ENCODE results near the gene SNCG.
"Not testable (repeated sequence)": the region's sequence is repeated elsewhere in the genome, so short reads cannot be mapped to it uniquely, and the experiment has no call there.

Gene SNCG

DNA sequence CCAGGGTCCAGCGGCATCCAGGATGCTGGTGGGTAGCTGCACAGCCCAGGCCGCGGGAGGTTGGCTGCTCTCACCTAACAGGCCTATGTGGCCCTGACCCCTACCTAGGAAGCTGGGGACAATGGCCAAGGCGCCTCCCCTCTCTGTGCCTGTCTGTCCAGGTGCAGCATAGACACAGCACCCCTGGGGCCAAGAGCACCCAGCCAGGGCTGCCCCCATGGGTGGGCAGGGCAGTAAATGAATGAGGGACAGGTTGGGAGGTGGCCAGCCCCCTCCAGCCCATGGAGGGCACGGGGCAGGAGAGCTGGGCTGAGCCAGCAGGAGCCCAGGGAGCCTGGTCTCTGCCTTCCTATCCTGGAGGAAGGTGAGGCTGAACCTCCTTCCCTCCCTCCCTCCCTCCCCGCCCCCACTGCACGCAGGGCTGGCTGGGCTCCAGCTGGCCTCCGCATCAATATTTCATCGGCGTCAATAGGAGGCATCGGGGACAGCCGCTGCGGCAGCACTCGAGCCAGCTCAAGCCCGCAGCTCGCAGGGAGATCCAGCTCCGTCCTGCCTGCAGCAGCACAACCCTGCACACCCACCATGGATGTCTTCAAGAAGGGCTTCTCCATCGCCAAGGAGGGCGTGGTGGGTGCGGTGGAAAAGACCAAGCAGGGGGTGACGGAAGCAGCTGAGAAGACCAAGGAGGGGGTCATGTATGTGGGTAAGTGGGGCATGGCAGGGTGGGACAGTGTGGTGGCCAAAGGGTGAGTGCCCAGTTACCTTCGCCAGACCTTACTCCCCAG lies at the start of gene SNCG:
SNCG (plus strand) TSS at position 484 of the 785 bp plus-strand sequence; CDS start at position 583, 99 bp downstream.
- no peak for DNase-seq (ENCODE audit: low read depth in 2 of 2)

DNA sequence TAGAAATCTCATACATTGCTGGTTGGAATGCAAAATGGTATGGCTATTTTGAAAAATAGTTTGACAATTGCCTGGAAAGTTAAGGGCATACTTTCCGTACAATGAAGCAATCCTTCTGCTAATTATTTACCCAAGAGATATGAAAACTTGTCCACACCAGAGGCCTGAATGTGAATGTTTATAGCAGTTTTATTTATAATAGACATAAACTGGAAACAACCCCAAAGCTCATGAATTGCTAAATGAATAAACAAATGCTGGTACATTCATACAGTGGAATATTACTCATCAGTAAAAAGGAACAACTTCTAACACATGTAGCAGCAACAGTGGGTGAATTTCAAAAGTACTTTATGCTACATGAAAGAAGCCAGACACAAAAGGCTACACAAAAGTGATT lies 43.7 kb upstream of the SNCG start:
- no peak for DNase-seq (ENCODE audit: low read depth in 2 of 2)

DNA sequence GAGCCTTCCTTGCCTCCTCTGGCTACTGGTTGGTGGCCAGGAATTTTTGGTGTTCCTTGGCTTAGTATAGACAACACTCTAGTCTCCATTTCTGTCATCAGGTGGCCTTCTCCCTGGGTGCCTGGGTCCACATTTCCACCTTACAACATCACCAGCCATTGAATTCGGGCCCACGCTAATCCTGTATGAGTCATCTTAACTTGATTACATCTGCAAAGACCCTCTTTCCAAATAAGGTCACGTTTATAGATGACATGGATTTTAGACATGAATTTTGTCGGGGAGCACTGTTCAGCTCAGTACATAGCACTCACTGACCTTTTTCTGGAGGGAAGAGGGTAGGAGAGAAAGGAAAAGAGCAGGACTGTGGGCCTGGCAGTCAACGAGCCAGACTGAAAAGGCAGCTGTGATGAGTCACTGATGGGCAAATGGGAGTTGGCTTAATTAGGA lies 40.4 kb upstream of the SNCG start:
- DNase-seq (ENCODE audit: low read depth in 2 of 2), result no peak

DNA sequence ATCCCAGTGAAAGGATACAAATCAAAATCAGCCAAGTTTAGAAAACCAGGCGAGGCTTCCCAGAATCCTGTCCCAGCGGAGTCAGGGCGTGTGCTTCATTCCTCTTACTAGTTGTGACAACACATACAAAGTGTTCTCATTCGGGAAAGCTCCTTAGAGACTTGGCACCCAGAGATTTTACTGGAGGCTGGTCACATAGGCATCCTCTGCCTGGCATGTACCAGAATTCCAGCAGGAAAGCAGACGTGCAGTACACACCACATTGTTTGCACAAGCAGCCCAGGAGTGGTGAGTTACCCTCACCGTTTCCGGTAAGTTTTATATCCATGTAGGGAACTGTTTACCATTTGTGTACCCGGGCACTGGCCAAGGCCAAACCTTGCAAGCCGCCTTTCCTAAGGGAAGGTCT lies 35.8 kb upstream of the SNCG start:
- DNase-seq (ENCODE audit: low read depth in 2 of 2), result no peak

DNA sequence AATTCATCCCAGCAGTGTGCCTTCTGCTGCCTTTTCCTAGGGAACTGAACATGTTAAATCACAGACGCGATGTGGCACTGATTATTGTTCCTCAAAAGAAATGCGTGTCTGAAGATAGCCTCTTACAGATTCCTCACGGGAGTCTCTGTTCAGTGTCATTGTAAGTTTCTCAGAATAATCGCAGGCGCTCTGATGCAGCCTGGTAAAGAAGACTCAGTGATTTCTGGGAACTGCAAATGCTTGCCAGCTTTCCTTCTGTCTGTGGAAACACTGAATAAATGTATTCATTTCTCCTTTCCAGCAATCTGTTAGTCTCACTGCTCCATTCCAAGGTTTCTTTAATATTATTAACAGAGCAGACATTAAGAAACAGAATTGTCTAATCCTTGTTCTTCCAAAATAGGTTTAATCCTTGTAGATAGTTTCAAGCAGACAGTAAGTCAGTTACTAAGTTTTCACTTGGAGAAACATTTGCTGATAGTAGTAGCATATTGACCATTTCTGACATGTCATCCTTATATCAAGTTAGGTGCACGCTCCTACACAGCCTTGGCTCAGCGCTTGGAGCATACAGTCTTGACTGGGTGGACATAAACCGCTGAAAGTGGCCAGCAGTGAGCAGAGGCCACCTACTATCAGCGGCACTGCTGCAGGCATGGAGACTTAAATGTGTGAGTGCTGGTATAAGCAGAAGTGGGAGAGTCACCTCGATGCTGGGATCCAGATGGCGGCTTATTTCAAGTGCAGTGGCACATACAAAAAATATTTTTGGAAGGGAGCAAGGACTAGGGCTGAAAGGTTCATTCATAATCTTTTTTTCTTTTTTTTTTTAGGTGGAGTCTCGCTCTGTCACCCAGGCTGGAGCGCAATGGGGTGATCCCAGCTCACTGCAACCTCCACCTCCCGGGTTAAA lies 28.7 kb upstream of the SNCG start:
- DNase-seq (ENCODE audit: low read depth in 2 of 2), result no peak

DNA sequence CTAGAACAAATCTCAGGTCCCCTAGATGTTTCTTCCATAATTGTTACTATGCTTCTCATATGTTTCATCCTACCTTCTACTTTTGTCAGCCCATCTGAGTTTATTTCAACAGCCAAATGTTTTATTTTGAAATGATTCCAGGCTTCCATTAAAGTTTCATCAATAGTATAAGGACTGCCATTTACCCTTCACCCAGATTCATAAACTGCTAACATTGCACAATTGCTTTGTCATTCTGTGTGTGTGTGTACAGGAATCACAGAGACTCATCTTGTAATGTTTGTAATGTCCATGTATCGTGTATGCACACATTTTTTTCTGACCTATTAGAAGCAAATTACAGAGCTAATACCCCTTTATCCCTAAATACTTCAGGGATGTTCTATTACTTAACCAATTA lies 26.5 kb upstream of the SNCG start:
- no peak for DNase-seq (ENCODE audit: low read depth in 2 of 2)

DNA sequence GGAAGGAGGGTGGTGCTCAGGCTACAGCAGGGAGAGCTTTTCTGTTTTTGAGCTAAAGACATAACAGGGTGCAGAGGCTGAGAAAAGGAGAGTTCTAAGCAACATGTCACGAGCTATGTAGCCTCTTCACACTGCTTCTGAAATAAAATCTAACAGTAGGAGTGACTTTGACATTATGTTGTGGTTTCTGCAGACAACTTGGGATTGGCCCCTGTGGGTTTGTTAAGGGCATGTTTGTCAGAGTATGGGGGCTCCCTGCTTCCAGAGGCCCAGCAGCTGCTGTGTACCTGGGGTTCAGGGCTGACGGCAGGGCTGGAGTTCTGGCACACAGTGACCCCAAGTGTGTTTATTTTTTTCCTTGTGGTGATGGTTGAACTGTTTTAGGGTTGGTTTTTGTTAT lies 25.7 kb upstream of the SNCG start:
- DNase-seq (ENCODE audit: low read depth in 2 of 2), result no peak

DNA sequence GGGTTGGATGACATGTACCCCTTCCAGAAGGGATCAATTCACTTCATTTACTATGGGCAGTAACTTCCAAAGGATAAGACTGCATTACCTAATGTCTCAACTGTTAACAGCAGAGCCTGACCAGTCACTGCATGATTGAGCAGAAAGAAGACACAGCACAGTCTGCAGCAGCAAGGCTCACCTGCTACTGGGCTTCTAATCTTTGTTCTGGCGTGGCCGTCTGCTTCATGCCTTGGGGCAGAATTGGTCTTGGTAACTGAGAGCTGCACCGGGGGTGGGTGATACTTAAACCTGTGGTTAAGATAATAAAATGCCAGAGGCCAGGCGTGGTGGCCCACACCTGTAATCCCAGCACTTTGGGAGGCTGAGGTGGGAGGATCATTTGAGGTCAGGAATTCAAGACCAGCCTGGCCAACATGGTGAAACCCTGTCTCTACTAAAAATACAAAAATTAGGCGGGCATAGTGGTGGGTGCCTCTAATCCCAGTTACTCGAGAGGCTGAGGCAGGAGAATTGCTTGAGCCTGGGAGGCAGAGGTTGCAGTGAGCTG lies 24.2 kb upstream of the SNCG start:
- not testable (repeated sequence) for DNase-seq (ENCODE audit: low read depth in 2 of 2)

DNA sequence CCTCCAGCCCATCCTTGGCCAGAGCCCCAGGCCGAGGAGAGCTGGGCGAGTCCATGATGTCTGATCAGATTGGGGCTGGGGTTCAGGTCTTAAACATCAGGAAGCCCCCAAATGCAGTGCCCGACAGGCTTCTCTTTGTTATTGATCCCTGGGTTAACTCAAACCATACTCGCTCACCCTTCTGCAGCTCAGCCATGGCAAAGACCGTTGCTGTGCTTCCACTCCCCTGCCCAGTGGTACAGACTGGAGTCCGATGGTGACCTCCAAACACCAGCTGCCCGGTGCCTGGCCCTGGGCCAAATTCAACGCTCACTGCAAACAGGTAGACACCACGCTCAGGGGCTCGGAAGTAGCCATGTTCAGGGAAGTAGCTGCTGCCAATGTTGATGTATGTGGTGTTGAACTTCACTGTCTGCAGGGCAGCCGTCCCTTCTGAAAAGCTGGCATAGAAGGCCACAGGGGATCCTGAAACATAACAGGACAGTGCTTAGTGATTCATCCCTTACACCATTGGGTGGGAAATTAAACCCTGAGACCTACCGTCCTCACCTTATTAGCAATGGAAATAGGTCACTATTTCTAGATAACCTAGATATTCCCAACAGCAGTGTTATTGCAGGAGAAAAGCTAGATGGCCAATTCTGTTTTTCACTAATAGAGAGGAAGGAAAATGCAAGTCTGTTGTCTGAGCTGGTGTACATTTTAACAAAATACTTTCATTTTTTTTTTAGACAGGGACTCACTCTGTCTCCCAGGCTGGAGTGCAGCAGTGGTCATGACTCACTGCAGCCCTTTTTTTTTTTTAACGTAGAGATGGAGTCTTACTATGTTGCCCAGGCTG lies 21.5 kb upstream of the SNCG start:
- no peak for DNase-seq (ENCODE audit: low read depth in 2 of 2)

DNA sequence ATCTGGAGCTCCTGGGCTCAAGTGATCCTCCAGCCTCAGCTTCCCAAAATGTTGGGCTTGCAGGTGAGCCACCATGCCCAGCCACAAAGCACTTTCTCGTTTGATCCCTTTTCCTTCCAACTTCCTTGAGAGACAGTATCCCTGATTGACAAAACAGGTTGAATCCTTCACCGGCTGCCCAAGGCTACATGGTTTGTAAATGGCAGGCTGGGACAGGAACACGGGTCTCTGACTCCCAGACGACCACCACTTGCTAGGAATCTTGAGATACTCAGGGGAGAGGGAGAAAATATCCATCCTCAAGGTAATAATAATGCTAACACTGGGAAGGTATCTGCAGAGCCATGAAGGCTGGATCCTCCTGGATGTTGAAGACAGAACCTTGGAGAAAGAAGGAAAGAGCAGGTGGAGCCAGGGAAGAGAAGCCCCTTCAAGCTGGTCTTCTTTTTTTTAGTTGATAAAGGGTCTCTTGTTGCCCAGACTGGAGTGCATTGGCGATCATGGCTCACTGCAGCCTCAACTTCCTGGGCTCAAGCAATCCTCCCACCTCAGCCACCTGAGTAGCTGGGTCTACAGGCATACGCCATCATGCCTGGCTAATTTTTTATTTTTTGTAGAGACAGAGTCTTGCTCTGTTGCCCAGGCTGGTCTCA lies 20.8 kb upstream of the SNCG start:
- DNase-seq (ENCODE audit: low read depth in 2 of 2), result no peak

DNA sequence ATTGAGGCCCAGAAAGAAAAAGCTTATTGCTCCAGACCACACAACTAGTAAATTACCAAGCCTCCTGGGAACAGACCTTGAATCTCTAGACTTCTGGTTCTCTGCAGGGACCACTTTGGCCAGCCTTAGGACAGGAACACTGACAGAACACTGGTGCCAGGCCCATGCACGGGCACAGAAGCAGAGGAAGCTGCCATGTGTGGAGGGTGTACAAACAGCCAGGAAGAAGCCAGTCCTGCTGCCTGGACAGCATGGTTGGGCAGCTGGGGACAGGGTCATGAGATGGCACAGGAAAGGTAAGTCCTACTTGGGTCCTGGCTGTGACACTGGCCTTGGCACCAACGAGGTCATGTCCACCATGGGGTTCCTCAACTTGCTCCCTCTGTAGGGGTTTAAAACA lies 20.1 kb upstream of the SNCG start:
- DNase-seq (ENCODE audit: low read depth in 2 of 2), result no peak

DNA sequence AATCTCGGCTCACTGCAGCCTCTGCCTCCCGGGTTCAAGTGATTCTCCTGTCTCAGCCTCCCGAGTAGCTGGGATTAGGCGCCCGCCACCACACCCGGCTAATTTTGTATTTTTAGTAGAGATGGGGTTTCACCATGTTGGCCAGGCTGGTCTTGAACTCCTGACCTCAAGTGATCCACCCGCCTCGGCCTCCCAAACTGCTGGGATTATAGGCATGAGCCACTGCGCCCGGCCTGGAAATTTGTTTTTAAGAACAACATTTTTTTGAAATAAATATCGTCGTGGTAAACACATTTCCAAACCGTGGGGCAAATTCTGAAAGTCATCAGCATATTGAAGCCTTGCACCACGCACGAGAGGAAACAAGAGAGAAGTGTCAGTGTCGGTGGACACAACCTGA lies 18.3 kb upstream of the SNCG start:
- not testable (repeated sequence) for DNase-seq (ENCODE audit: low read depth in 2 of 2)

DNA sequence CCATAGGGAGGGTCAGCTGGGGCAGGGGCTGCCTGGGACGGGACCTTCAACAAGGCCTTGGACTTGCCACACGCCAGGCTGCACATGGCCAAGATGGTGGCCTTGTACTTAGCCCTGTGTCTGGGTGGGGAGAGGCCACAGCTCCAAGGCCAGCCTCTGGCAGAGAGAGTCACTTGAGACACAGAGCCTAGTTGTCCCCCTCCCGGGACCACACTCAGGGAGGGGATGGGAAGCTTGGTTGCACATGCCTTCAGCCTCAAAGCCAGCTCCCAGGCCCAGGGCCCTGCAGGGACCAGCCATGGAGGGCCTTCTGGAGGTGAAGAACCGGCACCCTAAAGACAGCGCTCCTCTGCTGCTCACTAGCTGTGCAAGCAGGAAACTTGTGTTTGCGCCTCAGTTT lies 17.7 kb upstream of the SNCG start:
- DNase-seq (ENCODE audit: low read depth in 2 of 2), result no peak

DNA sequence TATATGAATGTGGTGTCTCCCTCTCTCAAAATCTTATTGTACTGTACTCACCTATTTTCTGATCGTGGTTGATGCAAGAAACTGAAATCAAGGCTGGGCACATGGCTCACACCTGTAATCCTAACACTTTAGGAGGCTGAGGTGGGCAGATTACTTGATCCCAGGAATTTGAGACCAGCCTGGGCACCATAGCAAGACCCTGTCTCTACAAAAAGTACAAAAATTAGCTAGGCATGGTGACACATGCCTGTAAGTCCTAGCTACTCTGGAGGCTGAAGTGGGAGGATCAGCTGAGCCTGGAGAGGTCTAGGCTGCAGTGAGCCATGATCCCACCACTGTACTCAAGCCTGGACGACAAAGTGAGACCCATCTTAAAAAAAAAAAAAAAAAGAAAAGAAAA lies 17.0 kb upstream of the SNCG start:
- no peak for DNase-seq (ENCODE audit: low read depth in 2 of 2)

DNA sequence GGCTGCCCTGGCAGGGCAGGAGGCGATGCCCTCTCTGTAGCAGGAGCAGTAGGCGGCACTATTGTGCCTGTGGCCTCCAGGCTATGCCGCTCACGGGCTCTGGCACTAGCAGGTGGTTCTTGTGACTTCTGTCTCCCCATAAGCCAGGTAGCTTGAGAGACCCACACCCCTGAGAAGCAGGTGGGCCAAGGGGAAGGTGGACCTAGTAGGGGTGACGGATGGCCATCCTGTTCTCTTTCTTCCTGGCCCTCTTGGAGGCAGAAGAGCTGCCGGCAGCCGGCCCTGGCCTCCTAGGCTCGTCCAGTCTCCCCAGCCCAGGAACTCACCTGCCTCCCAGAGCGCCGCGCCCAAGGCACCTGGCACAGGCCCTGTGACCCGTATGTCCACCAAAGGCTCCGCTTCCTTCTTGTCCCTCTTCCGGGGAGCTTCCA lies 16.4 kb upstream of the SNCG start:
- no peak for DNase-seq (ENCODE audit: low read depth in 2 of 2)

DNA sequence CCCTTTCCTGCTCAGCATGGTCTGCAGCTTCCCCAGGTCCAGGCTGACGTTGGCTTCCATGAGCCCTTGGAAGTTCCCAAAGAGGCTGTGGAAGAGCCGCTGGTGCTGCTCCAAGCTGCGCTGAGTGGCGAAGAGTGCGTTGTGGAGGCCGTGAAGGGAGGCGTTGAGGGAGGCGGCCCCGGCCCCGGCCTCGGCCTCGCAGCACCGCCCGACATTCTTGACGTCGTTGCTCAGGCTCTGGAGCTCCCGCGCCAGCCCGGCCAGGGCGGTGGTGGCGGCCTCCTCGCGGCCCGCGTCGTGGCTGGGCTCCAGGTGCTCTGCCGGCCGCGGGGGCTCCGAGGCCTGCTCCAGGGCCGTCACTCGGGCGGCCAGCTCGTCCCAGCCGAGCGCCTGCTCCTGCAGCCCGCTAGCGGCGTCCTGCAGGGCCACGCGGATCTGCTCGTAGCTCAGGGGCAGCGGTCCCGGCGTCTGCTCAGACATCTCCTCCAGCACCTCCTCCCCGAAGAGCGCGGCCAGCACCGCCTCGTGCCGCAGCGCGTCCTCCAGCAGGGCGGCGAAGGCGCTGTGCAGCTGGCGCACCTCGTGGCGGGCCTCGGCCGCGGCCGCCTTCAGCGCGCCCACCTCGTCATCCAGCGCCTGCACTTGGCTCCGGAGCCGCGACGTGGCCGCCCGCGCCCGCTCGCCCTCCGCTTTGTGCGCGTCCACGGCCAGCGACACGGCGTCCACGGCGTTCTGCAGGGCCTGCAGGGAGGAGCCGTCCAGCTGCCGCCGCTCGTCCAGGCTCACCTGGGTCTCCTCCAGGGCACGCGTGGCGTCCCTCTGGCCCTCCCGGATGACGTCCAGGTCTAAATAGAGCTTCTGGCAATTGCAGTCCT lies 15.7 kb upstream of the SNCG start:
- no peak for DNase-seq (ENCODE audit: low read depth in 2 of 2)

DNA sequence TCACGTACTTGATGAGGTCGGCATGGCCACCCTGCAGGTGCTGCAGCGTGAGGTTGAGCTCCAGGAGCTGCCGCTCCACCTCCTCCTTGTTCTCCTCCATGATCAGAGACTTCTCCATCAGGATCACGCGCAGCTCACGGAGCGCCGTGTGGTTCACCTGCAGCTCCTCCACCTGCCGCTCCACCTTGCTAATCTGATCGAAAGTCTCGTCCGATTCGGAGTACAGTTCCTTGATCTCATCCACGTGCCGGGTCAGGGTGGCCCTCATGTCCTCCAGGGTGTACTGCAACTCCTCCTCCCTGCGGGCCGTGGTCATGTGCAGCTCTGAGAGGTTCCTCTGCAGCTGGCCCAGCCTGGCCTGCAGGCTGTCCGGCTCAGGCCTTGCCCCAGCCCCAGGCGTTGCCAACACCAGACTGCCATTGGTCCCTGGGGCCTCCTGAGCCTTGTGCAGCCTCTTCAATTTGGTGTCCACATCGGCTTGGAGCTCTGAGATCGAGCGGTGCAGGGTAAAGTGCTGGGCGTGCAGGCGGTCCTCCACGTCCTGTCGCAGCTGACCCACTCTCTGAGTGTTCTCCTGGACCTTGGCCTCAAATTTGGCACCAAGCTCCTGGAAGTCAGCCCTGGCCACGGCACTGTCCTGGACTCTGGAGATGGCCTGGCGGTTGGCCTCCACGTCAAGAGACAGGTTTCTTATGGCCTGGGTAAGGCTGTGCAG lies 14.9 kb upstream of the SNCG start:
- no peak for DNase-seq (ENCODE audit: low read depth in 2 of 2)

DNA sequence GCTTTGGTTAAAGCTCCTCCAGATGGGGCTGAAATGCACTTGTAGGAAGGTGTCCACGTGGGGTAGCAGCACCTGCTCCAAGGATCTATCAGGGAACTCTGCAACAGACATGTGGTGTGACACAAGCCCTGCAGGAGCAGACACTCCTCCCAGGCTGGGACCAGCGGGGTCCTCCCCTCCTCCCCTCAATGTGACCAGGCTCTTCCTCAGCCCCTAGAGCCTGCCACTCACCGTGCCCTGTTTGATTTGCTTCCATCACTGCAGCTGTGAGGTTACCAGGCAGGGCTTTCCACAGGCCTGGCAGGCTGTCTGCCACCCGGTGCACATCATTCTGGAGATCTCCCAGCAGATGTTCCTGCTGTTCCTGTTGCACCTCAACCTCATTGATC lies 14.4 kb upstream of the SNCG start:
- DNase-seq (ENCODE audit: low read depth in 2 of 2), result no peak

DNA sequence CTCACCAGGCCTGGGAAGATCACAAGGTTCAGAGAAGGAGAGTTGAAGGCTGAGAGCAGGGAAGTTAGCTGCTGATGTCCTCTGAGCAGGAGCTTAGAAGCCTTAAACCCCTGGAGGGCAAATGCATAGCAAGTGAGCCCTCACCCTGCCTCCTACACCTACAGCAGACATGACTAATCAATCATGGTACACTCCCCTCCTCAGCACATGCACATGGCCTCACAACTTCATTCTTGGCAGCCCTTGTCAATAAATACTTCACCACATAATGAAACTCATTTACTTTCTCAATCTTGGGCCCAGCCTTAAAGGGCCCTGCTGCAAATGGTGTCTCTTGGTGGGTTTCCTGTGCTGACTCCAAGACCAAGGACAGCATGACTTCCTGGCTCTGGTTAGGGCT lies 13.9 kb upstream of the SNCG start:
- DNase-seq (ENCODE audit: low read depth in 2 of 2), result no peak

DNA sequence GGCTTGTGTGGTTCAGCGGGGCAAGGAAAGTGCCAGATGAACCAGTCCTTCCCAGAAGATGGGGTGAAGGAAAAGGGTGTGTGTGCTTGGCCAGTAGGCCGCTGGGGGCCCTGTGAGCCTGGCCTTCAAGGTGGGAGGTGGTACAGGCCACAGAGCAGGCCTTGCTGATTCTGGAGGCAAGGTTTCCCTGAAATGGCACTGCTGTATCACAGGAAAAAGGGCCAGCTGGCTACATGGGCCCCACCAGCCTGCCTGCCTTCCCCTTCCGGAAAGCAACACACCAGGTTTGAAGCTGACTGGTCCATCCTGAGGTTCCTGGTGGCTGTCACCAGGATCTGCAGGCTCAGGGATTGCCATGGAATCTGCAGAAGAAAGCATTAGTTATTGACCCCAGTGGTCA lies 13.5 kb upstream of the SNCG start:
- no peak for DNase-seq (ENCODE audit: low read depth in 2 of 2)
